ENCODE measurements around the gene LOXHD1. TPM values are rescaled to one million over a fixed set of nuclear protein-coding genes. Genes with fewer than 3 reads are reported as not detected.

LOXHD1 gene
- total and polyA plus RNA-seq, 2 of the 4 experiments (the other 2 are of a cell fraction): not detected

DNA sequence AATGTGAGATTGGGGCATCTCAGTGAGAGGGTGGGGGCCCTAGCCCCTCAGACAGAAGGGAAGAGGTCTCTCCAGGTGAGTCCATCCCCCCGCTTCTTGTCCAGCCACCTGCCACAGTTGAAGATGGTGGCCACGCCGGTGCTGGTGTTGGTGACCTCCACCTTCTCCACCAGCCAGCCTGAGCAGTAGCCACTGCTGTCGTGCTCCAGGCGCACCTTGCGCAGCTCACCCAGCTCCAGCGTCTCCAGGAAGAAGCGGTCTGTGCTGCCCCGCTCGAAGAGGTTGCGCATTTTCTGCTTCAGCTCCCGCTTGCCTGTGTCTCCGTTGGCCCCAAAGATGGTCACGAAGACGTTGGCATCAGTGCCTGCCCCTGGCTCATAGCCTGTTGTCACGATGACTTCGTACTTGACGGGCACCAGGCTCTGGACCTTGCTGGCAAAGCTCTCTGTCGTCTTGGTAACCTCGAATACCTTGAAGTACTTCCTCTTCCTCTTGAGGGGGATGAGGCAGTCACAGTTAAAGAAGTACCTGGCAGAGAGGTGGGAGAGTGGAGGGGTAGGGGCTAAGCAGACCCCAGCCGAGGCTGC is 179.5 kb downstream of the LOXHD1 start:
- no peak overlapping the region for H3K27ac ChIP-seq (ENCODE audit: insufficient read depth, low read length)
- no peak overlapping the region for H2BK5ac ChIP-seq (ENCODE audit: low read depth, low read length, poor library complexity, severe bottlenecking)
- H3K9ac ChIP-seq (ENCODE audit: low read depth, low read length): no peak overlapping the region
- H2AK9ac ChIP-seq (replicated peaks; ENCODE audit: low read depth, low read length, poor library complexity): no peak overlapping the region
- ChIA-PET CTCF (no interaction called here), POLR2A (ENCODE audit: unreplicated experiment) (no interaction called here)
- H3K9me1 ChIP-seq (ENCODE audit: insufficient read depth, low read length): no peaks in the 10 kb centered on the region; the same call in 1 of the 2 replicates
- H3K4ac ChIP-seq (ENCODE audit: low read depth, low read length): no peak overlapping the region
- no peak overlapping the region for H2BK120ac ChIP-seq (ENCODE audit: low read depth, low read length)
- H3K23ac ChIP-seq (ENCODE audit: low read depth, low read length): no peak overlapping the region
- no peaks in the 10 kb centered on the region for H3K79me1 ChIP-seq (ENCODE audit: low read depth in 1 of 2, low read length in 2 of 2)
- intact Hi-C loops (cut with micrococcal nuclease) (no loop called here), in situ Hi-C loops (cut with MboI; ENCODE audit: low sequenced_read_pairs) (loop anchor here (5.0 kb wide), 1 partner anchor 330 kb away; no protein-coding TSS in a partner anchor), dilution Hi-C loops (cut with HindIII; ENCODE audit: low sequenced_read_pairs, unreplicated experiment) (no loop called here)
- H2BK20ac ChIP-seq (ENCODE audit: low read depth, low read length): no peak overlapping the region
- H3K18ac ChIP-seq (ENCODE audit: low read depth, low read length): no peak overlapping the region
- no peak overlapping the region for H3K56ac ChIP-seq (ENCODE audit: extremely low read depth, insufficient read depth, low read length)
- H3K4me2 ChIP-seq (ENCODE audit: low read depth, low read length): no peak overlapping the region
- DNase-seq (no peak), ATAC-seq (ENCODE audit: low read depth) (no peak)
- no TSS peak for BruUV-seq (replicated peaks)
- H3K14ac ChIP-seq (replicated peaks; ENCODE audit: low read depth, low read length): no peak overlapping the region
- no peak overlapping the region for H2BK15ac ChIP-seq (ENCODE audit: low read depth, low read length)
- no peak overlapping the region for H4K8ac ChIP-seq (ENCODE audit: low read depth in 2 of 2, low read length in 2 of 2)
- no peaks in the 10 kb centered on the region; the same call in 1 of the 2 replicates for H3K27me3 ChIP-seq (ENCODE audit: control insufficient read depth, insufficient read depth, low read length)
- H3K4me1 ChIP-seq (ENCODE audit: control insufficient read depth, insufficient read depth, low read length): no peaks in the 10 kb centered on the region
- H3K36me3 ChIP-seq (ENCODE audit: control insufficient read depth, insufficient read depth, low read length): no peaks in the 10 kb centered on the region
- H3K4me3 ChIP-seq (ENCODE audit: insufficient read depth, low read depth, low read length): no peak overlapping the region
- H4K20me1 ChIP-seq (ENCODE audit: insufficient read depth, low read length): peaks cover 5% of the 10 kb centered on the region; the same call in 1 of the 2 replicates
- 79% methylated on average over 17 of the region's 21 CpGs; no CpG with 5 or more reads in 1 of the 2 experiments for WGBS, 2 experiments (ENCODE audit: extremely low coverage in 2 of 2, insufficient read length in 1 of 2)
- no peaks in the 10 kb centered on the region for H3K9me3 ChIP-seq (ENCODE audit: control insufficient read depth, insufficient read depth, low read length)
- TF ChIP-seq, protein P1, sequence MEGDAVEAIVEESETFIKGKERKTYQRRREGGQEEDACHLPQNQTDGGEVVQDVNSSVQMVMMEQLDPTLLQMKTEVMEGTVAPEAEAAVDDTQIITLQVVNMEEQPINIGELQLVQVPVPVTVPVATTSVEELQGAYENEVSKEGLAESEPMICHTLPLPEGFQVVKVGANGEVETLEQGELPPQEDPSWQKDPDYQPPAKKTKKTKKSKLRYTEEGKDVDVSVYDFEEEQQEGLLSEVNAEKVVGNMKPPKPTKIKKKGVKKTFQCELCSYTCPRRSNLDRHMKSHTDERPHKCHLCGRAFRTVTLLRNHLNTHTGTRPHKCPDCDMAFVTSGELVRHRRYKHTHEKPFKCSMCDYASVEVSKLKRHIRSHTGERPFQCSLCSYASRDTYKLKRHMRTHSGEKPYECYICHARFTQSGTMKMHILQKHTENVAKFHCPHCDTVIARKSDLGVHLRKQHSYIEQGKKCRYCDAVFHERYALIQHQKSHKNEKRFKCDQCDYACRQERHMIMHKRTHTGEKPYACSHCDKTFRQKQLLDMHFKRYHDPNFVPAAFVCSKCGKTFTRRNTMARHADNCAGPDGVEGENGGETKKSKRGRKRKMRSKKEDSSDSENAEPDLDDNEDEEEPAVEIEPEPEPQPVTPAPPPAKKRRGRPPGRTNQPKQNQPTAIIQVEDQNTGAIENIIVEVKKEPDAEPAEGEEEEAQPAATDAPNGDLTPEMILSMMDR (conservative IDR thresholded peaks at IDR 0.05; ENCODE audit: low read depth, low read length): no peak
- TF ChIP-seq NFE2L2 (IDR thresholded peaks at IDR 0.05; ENCODE audit: low read depth, low read length) (no peak), SMC3 (IDR thresholded peaks at IDR 0.05; ENCODE audit: low read depth, low read length) (no peak), CHD1 (IDR thresholded peaks at IDR 0.05; ENCODE audit: low read depth, low read length) (no peak)
- no peak overlapping the region for H4K91ac ChIP-seq (ENCODE audit: insufficient read depth, low read depth, low read length)
- H2AFZ ChIP-seq (replicated peaks; ENCODE audit: low read length, poor library complexity): no peak overlapping the region
- H2AK5ac ChIP-seq (ENCODE audit: low read depth, low read length): no peak overlapping the region
- H4K5ac ChIP-seq (ENCODE audit: low read depth, low read length): no peak overlapping the region
